ENCODE data around the gene ZFP62.
"Not testable (repeated sequence)": the region's sequence is repeated elsewhere in the genome, so short reads cannot be mapped to it uniquely, and the experiment has no call there.

The ZFP62 gene

GRCh38 chr5:180860887-180861822 is at the start of gene ZFP62:
Gene ZFP62, minus strand, starts transcription at chr5:180861276. Its CDS starts 57 bp downstream, at chr5:180861219.
- Histone ChIP-seq H3K27me3 (ENCODE audit: control insufficient read depth, insufficient read depth, low read length) (no peaks in the 10 kb centered on the region), H3K27ac (ENCODE audit: low read length) (peak within 1 kb of the TSS; percentile 59), H3K4me1 (ENCODE audit: control insufficient read depth, low read depth, low read length) (peaks cover 5% of the 10 kb centered on the region), H3K36me3 (ENCODE audit: control insufficient read depth, low read depth, low read length) (peaks cover 7% of the 10 kb centered on the region), H3K9me3 (ENCODE audit: control insufficient read depth, low read depth, low read length) (no peaks in the 10 kb centered on the region), H3K4me3 (ENCODE audit: low read length) (peak within 1 kb of the TSS; percentile 98), H3K9ac (ENCODE audit: low read length) (peak within 1 kb of the TSS; percentile 92)

DNA sequence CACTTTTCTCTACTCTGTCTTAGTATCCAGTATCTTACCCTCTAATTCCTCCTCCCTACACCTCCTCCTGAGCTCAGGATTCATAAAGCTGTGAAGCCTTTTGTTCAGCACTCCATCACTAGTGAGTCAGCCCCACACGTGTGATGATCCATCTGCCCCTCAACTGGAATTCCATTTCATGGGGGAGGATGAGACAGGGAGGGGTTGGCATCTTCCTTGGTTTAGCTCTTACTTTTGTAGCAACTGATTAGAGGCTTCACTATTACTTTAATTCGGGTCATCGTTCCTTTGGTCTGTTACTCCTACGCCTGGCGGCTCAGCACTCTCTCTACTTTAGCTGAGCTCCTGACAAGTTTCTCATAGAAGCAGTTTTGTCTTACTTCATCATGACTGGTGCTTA is 49.7 kb upstream of the ZFP62 start:
- no peak overlapping the region for H3K9ac ChIP-seq (ENCODE audit: low read length)
- H3K4me1 ChIP-seq (ENCODE audit: control insufficient read depth, low read depth, low read length) = peaks cover 20% of the 10 kb centered on the region
- H3K27ac ChIP-seq (ENCODE audit: low read length) = no peak overlapping the region
- no peaks in the 10 kb centered on the region for H3K27me3 ChIP-seq (ENCODE audit: control insufficient read depth, insufficient read depth, low read length)
- peaks cover 4% of the 10 kb centered on the region for H3K9me3 ChIP-seq (ENCODE audit: control insufficient read depth, low read depth, low read length)
- no peaks in the 10 kb centered on the region for H3K36me3 ChIP-seq (ENCODE audit: control insufficient read depth, low read depth, low read length)
- H3K4me3 ChIP-seq (ENCODE audit: low read length) = no peak overlapping the region

DNA sequence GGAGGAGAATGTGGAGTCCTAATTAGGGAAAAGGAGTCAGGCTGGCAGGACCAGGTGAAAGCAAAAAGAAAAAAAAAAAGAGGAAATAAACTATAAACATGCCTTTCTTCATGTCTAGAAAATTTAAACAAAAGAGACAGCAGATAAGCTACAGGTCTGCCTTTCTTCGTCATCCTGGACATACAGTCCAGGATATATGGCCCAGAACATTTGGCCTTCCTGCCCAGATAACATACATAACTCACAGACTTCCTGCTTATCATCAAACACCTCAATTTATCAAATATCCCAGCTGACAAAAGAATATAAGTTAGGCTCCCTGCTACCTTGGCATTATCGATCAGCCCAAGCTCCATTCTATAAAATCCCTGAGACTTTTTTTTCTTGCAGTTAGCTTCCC is 49.1 kb upstream of the ZFP62 start:
- Histone ChIP-seq H3K27ac (ENCODE audit: low read length) (no peak overlapping the region), H3K4me1 (ENCODE audit: control insufficient read depth, low read depth, low read length) (peaks cover 20% of the 10 kb centered on the region), H3K27me3 (ENCODE audit: control insufficient read depth, insufficient read depth, low read length) (no peaks in the 10 kb centered on the region), H3K9me3 (ENCODE audit: control insufficient read depth, low read depth, low read length) (peaks cover 4% of the 10 kb centered on the region), H3K36me3 (ENCODE audit: control insufficient read depth, low read depth, low read length) (no peaks in the 10 kb centered on the region), H3K9ac (ENCODE audit: low read length) (no peak overlapping the region), H3K4me3 (ENCODE audit: low read length) (no peak overlapping the region)

DNA sequence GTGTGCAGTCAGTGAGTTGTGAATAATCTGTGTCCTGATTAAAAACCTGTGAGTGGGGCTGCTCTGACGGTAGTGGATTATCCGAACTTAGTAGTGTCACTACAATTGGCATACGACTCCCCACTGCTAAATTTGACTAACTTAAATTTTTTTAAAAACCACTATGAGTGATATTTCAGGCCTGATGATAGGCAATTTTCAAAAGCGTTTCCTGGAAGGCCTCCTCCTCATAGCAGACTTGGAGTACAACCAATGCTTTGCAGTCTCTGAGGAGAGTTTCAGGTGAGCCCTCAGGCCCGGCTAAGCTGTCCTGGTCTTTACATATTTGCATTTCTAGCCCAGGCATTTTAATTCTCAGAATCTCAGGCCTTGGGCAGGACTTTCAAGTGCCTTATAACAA is 48.7 kb upstream of the ZFP62 start:
- Histone ChIP-seq H3K4me3 (ENCODE audit: low read length) (no peak overlapping the region), H3K27me3 (ENCODE audit: control insufficient read depth, insufficient read depth, low read length) (no peaks in the 10 kb centered on the region), H3K36me3 (ENCODE audit: control insufficient read depth, low read depth, low read length) (no peaks in the 10 kb centered on the region), H3K9me3 (ENCODE audit: control insufficient read depth, low read depth, low read length) (peaks cover 4% of the 10 kb centered on the region), H3K9ac (ENCODE audit: low read length) (no peak overlapping the region), H3K4me1 (ENCODE audit: control insufficient read depth, low read depth, low read length) (peaks cover 20% of the 10 kb centered on the region), H3K27ac (ENCODE audit: low read length) (no peak overlapping the region)

DNA sequence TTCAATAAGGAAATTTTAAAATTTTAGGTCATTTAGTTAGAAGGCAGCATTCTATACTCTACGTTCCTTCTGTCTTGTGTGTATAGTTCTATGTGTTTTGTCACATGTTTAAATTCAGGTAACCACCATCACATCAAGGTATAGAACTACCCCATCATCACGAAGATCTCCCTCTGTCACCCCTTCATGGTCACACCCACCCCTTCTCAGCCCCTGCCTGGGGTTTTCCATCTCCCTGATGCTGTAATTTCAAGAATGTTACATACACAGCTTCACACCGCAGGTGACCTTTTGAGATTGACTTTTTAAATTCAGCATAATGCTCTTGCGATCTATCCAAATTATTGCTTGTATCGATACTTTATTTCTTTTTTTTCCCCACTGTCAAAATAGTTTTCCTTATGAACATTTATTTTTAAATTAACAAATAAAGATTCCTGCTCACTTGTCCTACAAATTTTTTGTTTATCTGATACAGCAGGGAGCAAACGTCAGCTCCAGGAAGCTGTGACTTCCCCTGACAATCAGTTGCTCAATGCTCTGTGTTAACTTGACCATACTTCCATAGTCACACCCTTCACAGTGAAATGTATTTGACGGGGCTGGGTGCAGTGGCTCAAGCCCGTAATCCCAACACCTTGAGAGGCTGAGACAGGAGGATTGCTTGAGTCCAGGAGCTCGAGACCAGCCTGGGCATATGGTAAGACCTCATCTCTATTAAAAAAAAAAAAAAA is 48.1 kb upstream of the ZFP62 start:
- no peak overlapping the region for H3K27ac ChIP-seq (ENCODE audit: low read length)

GRCh38 chr5:180908400-180908799 is 47.3 kb upstream of the ZFP62 start:
- Histone ChIP-seq H3K27ac (ENCODE audit: low read length) (no peak overlapping the region), H3K9me3 (ENCODE audit: control insufficient read depth, low read depth, low read length) (peaks cover 4% of the 10 kb centered on the region), H3K9ac (ENCODE audit: low read length) (no peak overlapping the region), H3K36me3 (ENCODE audit: control insufficient read depth, low read depth, low read length) (no peaks in the 10 kb centered on the region), H3K27me3 (ENCODE audit: control insufficient read depth, insufficient read depth, low read length) (no peaks in the 10 kb centered on the region), H3K4me3 (ENCODE audit: low read length) (peak overlapping the region; percentile 27), H3K4me1 (ENCODE audit: control insufficient read depth, low read depth, low read length) (peaks cover 20% of the 10 kb centered on the region)

More for the DNA sequence above, 48.1 kb upstream of the ZFP62 start:
- peaks cover 20% of the 10 kb centered on the region for H3K4me1 ChIP-seq (ENCODE audit: control insufficient read depth, low read depth, low read length)
- H3K27me3 ChIP-seq (ENCODE audit: control insufficient read depth, insufficient read depth, low read length) = no peaks in the 10 kb centered on the region
- no peak overlapping the region for H3K4me3 ChIP-seq (ENCODE audit: low read length)
- H3K9ac ChIP-seq (ENCODE audit: low read length) = no peak overlapping the region
- peaks cover 4% of the 10 kb centered on the region for H3K9me3 ChIP-seq (ENCODE audit: control insufficient read depth, low read depth, low read length)
- no peaks in the 10 kb centered on the region for H3K36me3 ChIP-seq (ENCODE audit: control insufficient read depth, low read depth, low read length)

- H3K4me3 ChIP-seq (ENCODE audit: low read length) = no peak overlapping the region
- no peaks in the 10 kb centered on the region for H3K9me3 ChIP-seq (ENCODE audit: control insufficient read depth, low read depth, low read length)
- H3K27ac ChIP-seq (ENCODE audit: low read length) = no peak overlapping the region
- no peak overlapping the region for H3K9ac ChIP-seq (ENCODE audit: low read length)
- no peaks in the 10 kb centered on the region for H3K4me1 ChIP-seq (ENCODE audit: control insufficient read depth, low read depth, low read length)
- no peaks in the 10 kb centered on the region for H3K36me3 ChIP-seq (ENCODE audit: control insufficient read depth, low read depth, low read length)
- H3K27me3 ChIP-seq (ENCODE audit: control insufficient read depth, insufficient read depth, low read length) = no peaks in the 10 kb centered on the region
These were observed 40.4 kb upstream of the ZFP62 start for GRCh38 chr5:180901319-180902009.

- H3K27ac ChIP-seq (ENCODE audit: low read length) = no peak overlapping the region
- no peaks in the 10 kb centered on the region for H3K36me3 ChIP-seq (ENCODE audit: control insufficient read depth, low read depth, low read length)
- H3K4me1 ChIP-seq (ENCODE audit: control insufficient read depth, low read depth, low read length) = no peaks in the 10 kb centered on the region
- no peak overlapping the region for H3K4me3 ChIP-seq (ENCODE audit: low read length)
- H3K27me3 ChIP-seq (ENCODE audit: control insufficient read depth, insufficient read depth, low read length) = no peaks in the 10 kb centered on the region
- no peak overlapping the region for H3K9ac ChIP-seq (ENCODE audit: low read length)
- no peaks in the 10 kb centered on the region for H3K9me3 ChIP-seq (ENCODE audit: control insufficient read depth, low read depth, low read length)
These were observed 39.1 kb upstream of the ZFP62 start for GRCh38 chr5:180900178-180900577.

DNA sequence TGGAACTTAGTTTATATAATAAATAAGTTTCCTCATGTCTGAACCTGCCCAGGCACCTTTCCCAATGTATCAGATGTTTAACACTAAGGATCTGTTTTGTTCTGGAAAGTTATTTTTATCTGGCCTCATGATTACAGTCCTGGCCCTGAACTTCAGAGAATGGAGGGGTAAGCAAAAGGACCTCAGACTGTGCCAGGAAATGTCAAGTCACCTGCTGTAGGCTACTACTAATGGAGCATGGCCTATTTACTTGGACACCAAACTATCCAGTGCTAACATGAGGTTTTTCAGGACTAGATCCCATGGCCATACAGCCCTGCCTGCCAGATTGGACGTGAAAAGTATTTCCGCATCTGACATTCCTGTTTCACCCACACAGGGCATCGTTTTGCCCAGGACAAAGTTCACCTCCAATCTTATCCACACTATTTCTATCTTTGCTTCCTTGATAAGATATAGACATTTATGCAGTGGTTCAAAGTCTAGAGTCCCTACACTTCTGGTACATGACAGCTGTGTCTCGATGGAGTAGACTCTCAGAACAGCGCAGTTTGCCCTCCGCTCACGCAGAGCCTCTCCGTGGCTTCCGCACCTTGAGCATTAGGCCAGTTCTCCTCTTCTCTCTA is 37.7 kb upstream of the ZFP62 start, which contains the start of gene BTNL8:
Gene BTNL8, plus strand, starts transcription at position 539 of the 626 bp plus-strand sequence. CDS start 152 bp downstream, outside the sequence.
- Histone ChIP-seq H3K4me3 (ENCODE audit: low read length) (no peak within 1 kb of the TSS), H3K4me1 (ENCODE audit: control insufficient read depth, low read depth, low read length) (no peaks in the 10 kb centered on the region), H3K27me3 (ENCODE audit: control insufficient read depth, insufficient read depth, low read length) (no peaks in the 10 kb centered on the region), H3K9ac (ENCODE audit: low read length) (no peak within 1 kb of the TSS), H3K9me3 (ENCODE audit: control insufficient read depth, low read depth, low read length) (no peaks in the 10 kb centered on the region), H3K36me3 (ENCODE audit: control insufficient read depth, low read depth, low read length) (no peaks in the 10 kb centered on the region), H3K27ac (ENCODE audit: low read length) (no peak within 1 kb of the TSS)

DNA sequence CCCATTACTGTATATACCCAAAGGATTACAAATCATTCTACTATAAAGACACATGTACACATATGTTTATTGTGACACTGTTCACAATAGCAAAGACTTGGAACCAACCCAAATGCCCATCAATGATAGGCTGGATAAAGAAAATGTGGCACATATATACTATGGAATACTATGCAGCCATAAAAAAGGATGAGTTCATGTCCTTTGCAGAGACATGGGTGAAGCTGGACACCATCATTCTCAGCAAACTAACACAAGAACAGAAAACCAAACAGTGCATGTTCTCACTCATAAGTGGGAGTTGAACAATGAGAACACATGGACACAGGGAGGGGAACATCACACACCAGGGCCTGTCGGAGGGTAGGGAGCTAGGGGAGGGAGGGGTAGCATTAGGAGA is 34.3 kb upstream of the ZFP62 start:
- not testable (repeated sequence) for H3K4me3 ChIP-seq (ENCODE audit: low read length); H3K4me1 ChIP-seq (ENCODE audit: control insufficient read depth, low read depth, low read length); H3K27ac ChIP-seq (ENCODE audit: low read length); H3K9ac ChIP-seq (ENCODE audit: low read length); H3K27me3 ChIP-seq (ENCODE audit: control insufficient read depth, insufficient read depth, low read length); H3K36me3 ChIP-seq (ENCODE audit: control insufficient read depth, low read depth, low read length); H3K9me3 ChIP-seq (ENCODE audit: control insufficient read depth, low read depth, low read length)

- Histone ChIP-seq H3K27me3 (ENCODE audit: control insufficient read depth, insufficient read depth, low read length) (no peaks in the 10 kb centered on the region), H3K4me1 (ENCODE audit: control insufficient read depth, low read depth, low read length) (peaks cover 2% of the 10 kb centered on the region), H3K27ac (ENCODE audit: low read length) (no peak overlapping the region), H3K4me3 (ENCODE audit: low read length) (no peak overlapping the region), H3K9ac (ENCODE audit: low read length) (no peak overlapping the region), H3K36me3 (ENCODE audit: control insufficient read depth, low read depth, low read length) (no peaks in the 10 kb centered on the region), H3K9me3 (ENCODE audit: control insufficient read depth, low read depth, low read length) (no peaks in the 10 kb centered on the region)
These were observed 28.3 kb upstream of the ZFP62 start for GRCh38 chr5:180889381-180889780.
